Measurements from ENCODE around the gene IFNGR1.

The IFNGR1 gene

GRCh38 chr6:137230547-137230946, 11.4 kb upstream of the IFNGR1 start:
- DNase-seq (ENCODE audit: low spot score) = no peak
- in situ Hi-C loops (cut with MboI; ENCODE audit: low pct_unique_long_range_greater_than_20kb, low sequenced_read_pairs, unreplicated experiment) = no loop called here
- no peak for TF ChIP-seq CTCF (IDR thresholded peaks at IDR 0.05; ENCODE audit: extremely low read depth, insufficient read depth, missing control alignments)

DNA sequence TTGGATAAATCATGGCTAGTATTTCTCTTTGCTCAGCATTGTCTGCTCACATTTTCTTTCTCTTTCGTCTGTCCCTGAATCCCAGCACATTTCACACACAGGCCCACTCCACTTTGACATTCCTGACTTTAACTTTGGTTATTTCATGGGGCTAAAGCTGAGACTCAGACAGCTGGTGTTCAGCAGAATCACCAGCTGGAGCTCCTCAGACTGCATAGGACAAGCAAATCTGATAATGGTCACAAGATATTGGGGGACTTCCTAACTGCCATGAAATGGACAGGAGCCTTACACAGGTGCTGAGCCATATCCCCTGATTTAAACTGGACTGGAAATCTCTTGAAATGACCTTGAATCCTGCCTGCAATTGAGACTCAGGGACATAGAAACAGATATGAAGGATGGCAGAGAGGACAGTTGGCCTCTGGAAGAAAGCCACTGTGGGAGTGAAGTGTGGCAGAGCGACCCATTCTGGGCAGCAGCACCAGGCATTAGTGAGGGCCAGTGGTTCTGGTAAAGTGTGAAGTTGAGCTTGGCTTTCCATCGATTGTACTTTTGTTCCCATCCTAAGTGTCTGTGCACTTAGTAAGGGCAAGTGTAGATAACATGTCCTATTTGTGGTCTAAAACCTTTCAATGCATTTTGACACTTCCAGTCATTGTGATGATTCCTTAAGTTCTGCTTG, 10.0 kb upstream of the IFNGR1 start:
- no peak for DNase-seq (ENCODE audit: low spot score)
- in situ Hi-C loops (cut with MboI; ENCODE audit: low pct_unique_long_range_greater_than_20kb, low sequenced_read_pairs, unreplicated experiment) = no loop called here
- no peak for TF ChIP-seq CTCF (IDR thresholded peaks at IDR 0.05; ENCODE audit: extremely low read depth, insufficient read depth, missing control alignments)

- no peak for DNase-seq (ENCODE audit: low spot score)
- TF ChIP-seq CTCF (IDR thresholded peaks at IDR 0.05; ENCODE audit: extremely low read depth, insufficient read depth, missing control alignments) = no peak
- in situ Hi-C loops (cut with MboI; ENCODE audit: low pct_unique_long_range_greater_than_20kb, low sequenced_read_pairs, unreplicated experiment) = no loop called here
Measured at GRCh38 chr6:137227871-137228302, 8.7 kb upstream of the IFNGR1 start.

- no peak for DNase-seq (ENCODE audit: low spot score)
- no peak for TF ChIP-seq CTCF (IDR thresholded peaks at IDR 0.05; ENCODE audit: extremely low read depth, insufficient read depth, missing control alignments)
- in situ Hi-C loops (cut with MboI; ENCODE audit: low pct_unique_long_range_greater_than_20kb, low sequenced_read_pairs, unreplicated experiment) = no loop called here
Measured at GRCh38 chr6:137226697-137227096, 7.5 kb upstream of the IFNGR1 start.

- in situ Hi-C loops (cut with MboI; ENCODE audit: low pct_unique_long_range_greater_than_20kb, low sequenced_read_pairs, unreplicated experiment) = no loop called here
- no peak for DNase-seq (ENCODE audit: low spot score)
- TF ChIP-seq CTCF (IDR thresholded peaks at IDR 0.05; ENCODE audit: extremely low read depth, insufficient read depth, missing control alignments) = no peak
Measured at GRCh38 chr6:137224799-137225198, 5.6 kb upstream of the IFNGR1 start.

GRCh38 chr6:137223370-137224131, 4.4 kb upstream of the IFNGR1 start:
- TF ChIP-seq CTCF (IDR thresholded peaks at IDR 0.05; ENCODE audit: extremely low read depth, insufficient read depth, missing control alignments) = no peak
- no peak for DNase-seq (ENCODE audit: low spot score)
- in situ Hi-C loops (cut with MboI; ENCODE audit: low pct_unique_long_range_greater_than_20kb, low sequenced_read_pairs, unreplicated experiment) = no loop called here
